Naive thymus-derived CD4-positive, alpha-beta T cell (primary cell): ENCODE data around the gene CREB3. TPM values are rescaled to one million over a fixed set of nuclear protein-coding genes. Genes with fewer than 3 reads are reported as not detected.

Experiments used
- ATAC-seq: fragments of 150-1000 bp; cut with Tn5 transposase; 2 replicates; pipeline ENCODE4 v1.10.0; 2021; ENCODE audit warnings: mild to moderate bottlenecking, moderate library complexity
- CTCF ChIA-PET: fragments of 350-600 bp; sonication (Branson Sonifier 250); formaldehyde crosslinking; loops from one replicate; lab custom pipeline; 2021; ENCODE audit warnings: antibody characterized with exemption; lab: Charles Lee
- POLR2A ChIA-PET: fragments of 350-600 bp; sonication (Branson Sonifier 250); formaldehyde crosslinking; loops from one replicate; lab custom pipeline; 2021; ENCODE audit warnings: antibody characterized with exemption, inconsistent platforms; lab: Charles Lee
- DNase-seq, 9 donors: peaks; one replicate each; pipeline versions ENCODE4 v3.0.0 to v3.0.0-alpha.2; 2020 to 2022; ENCODE audit warnings: mixed read lengths in 1 of 9
- H3K27ac ChIP-seq: one replicate; pipeline ENCODE4 v1.7.0; 2013; ENCODE audit warnings: mild to moderate bottlenecking, low read depth, low read length, moderate library complexity
- H3K27me3 ChIP-seq, 2 donors: one replicate each; pipeline ENCODE4 v1.7.0; 2013; ENCODE audit warnings: low read length in 2 of 2, mild to moderate bottlenecking in 2 of 2, moderate library complexity in 2 of 2; ENCODE audit not compliant: control insufficient read depth in 2 of 2, insufficient read depth in 2 of 2
- H3K36me3 ChIP-seq, 3 experiments: 1 replicate in 2 of 3; 2 replicates in 1 of 3; pipeline ENCODE4 v1.7.0; 2013; ENCODE audit warnings: low read length in 3 of 3, mild to moderate bottlenecking in 3 of 3, moderate library complexity in 1 of 3; ENCODE audit not compliant: insufficient read depth in 3 of 3, control insufficient read depth in 2 of 3
- H3K4me1 ChIP-seq, 2 donors: one replicate each; pipeline ENCODE4 v1.7.0; 2013; ENCODE audit warnings: low read length in 2 of 2, mild to moderate bottlenecking in 2 of 2, moderate library complexity in 1 of 2; ENCODE audit not compliant: control insufficient read depth in 2 of 2, insufficient read depth in 2 of 2
- H3K4me3 ChIP-seq: 2 replicates; pipeline ENCODE4 v1.7.0; 2013; ENCODE audit warnings: mild to moderate bottlenecking, low read length
- H3K9me3 ChIP-seq, 3 experiments: 1 replicate in 2 of 3; 2 replicates in 1 of 3; pipeline ENCODE4 v1.7.0; 2013; ENCODE audit warnings: low read length in 3 of 3; ENCODE audit not compliant: control insufficient read depth in 2 of 3
- H3K27ac Mint-ChIP-seq, 9 donors: one replicate each; pipeline ENCODE4 v1.8.0; 2020 to 2022; ENCODE audit warnings: mixed read lengths in 9 of 9, mild to moderate bottlenecking in 8 of 9, moderate library complexity in 5 of 9, inconsistent platforms in 2 of 9
- H3K27me3 Mint-ChIP-seq, 5 donors: one replicate each; pipeline ENCODE4 v1.8.0; 2021 to 2022; ENCODE audit warnings: mixed read lengths in 5 of 5, mild to moderate bottlenecking in 1 of 5
- H3K36me3 Mint-ChIP-seq, 5 donors: one replicate each; pipeline ENCODE4 v1.8.0; 2020 to 2022; ENCODE audit warnings: mixed read lengths in 5 of 5, mild to moderate bottlenecking in 3 of 5, inconsistent platforms in 1 of 5
- H3K4me1 Mint-ChIP-seq, 7 donors: one replicate each; pipeline ENCODE4 v1.8.0; 2020 to 2022; ENCODE audit warnings: mixed read lengths in 7 of 7, mild to moderate bottlenecking in 3 of 7, inconsistent platforms in 1 of 7
- H3K4me3 Mint-ChIP-seq, 10 donors: one replicate each; pipeline ENCODE4 v1.8.0; 2020 to 2022; ENCODE audit warnings: mild to moderate bottlenecking in 10 of 10, mixed read lengths in 10 of 10, moderate library complexity in 6 of 10, inconsistent platforms in 2 of 10
- H3K9me3 Mint-ChIP-seq, 11 donors: one replicate each; pipeline ENCODE4 v1.8.0; 2020 to 2022; ENCODE audit warnings: mixed read lengths in 11 of 11, mild to moderate bottlenecking in 4 of 11, inconsistent platforms in 1 of 11, moderate library complexity in 1 of 11
- intact Hi-C, 2 donors: fragments of 100-400 bp; cut with micrococcal nuclease; formaldehyde crosslinking; loops; one replicate each; pipeline ENCODE4 v1.15.1; 2023
- microRNA-seq: library from miRNA; unstranded; fragments of <30 nt; microRNA quantifications from one replicate; pipeline ENCODE4 v1.2.0, GENCODE V29; 2022; ENCODE audit warnings: borderline microRNAs expressed
- polyA plus RNA-seq, 2 donors: library from polyadenylated mRNA; unstranded; fragments of 300-500 nt; fragmentation: Illumina TruSeq; gene quantifications; one replicate each; pipeline ENCODE4 v1.2.3, GENCODE V29; 2021
- total RNA-seq, 6 experiments: library from RNA in 5 of 6; stranded (reverse) in 5 of 6; gene quantifications; 1 replicate in 5 of 6; 2 replicates in 1 of 6; pipeline ENCODE4 v1.2.3 and lab custom pipeline; 2021 to 2026

Gene CREB3
- total and polyA plus RNA-seq, 7 experiments from 2014 or later = 13.4 to 40.2 (median 21.6) TPM

- H3K27me3 ChIP-seq = no peaks in the 10 kb centered on the region
- no peak overlapping the region for H3K27ac ChIP-seq
- no peaks in the 10 kb centered on the region for H3K4me1 ChIP-seq
- POLR2A ChIA-PET = interaction anchor here (0.6 to 0.8 kb wide), 2 partner anchors 27 to 136 kb away, joined by 3 read pairs; no protein-coding TSS in a partner anchor
- H3K36me3 ChIP-seq = peaks cover 0 to 3% (median 0%) of the 10 kb centered on the region in 3 experiments
- DNase-seq = no peak
- H3K36me3 Mint-ChIP-seq = peaks cover 2 to 25% (median 10%) of the 10 kb centered on the region in 5 donors
- no peak overlapping the region for H3K4me3 ChIP-seq
- no peaks in the 10 kb centered on the region for H3K27me3 Mint-ChIP-seq
- H3K4me3 Mint-ChIP-seq = no peak overlapping the region
- intact Hi-C loops = no loop called here
- CTCF ChIA-PET = interaction anchor here (1.0 to 1.1 kb wide), 2 partner anchors 9 to 104 kb away, joined by 4 read pairs; no protein-coding TSS in a partner anchor
- peak overlapping the region in 2 of 9 donors; percentile 11 to 23 for H3K27ac Mint-ChIP-seq
- H3K4me1 Mint-ChIP-seq = peaks cover 0 to 19% (median 4%) of the 10 kb centered on the region in 7 donors
- no peaks in the 10 kb centered on the region for H3K9me3 Mint-ChIP-seq
- H3K9me3 ChIP-seq = no peaks in the 10 kb centered on the region
- no peak for ATAC-seq
Observed at GRCh38 chr9:35778496-35778895, 46.0 kb downstream of the CREB3 start.

GRCh38 chr9:35781066-35781465, 48.6 kb downstream of the CREB3 start:
- ATAC-seq = no peak
- no peaks in the 10 kb centered on the region for H3K9me3 ChIP-seq
- no peaks in the 10 kb centered on the region for H3K27me3 ChIP-seq
- peaks cover 0 to 11% (median 4%) of the 10 kb centered on the region in 7 donors for H3K4me1 Mint-ChIP-seq
- CTCF ChIA-PET = interaction anchor here (1.1 kb wide), 1 partner anchor 24 kb away, joined by 5 read pairs; no protein-coding TSS in a partner anchor
- POLR2A ChIA-PET = no interaction called here
- intact Hi-C loops = no loop called here
- no peak for DNase-seq
- peaks cover 9 to 41% (median 20%) of the 10 kb centered on the region in 5 donors for H3K36me3 Mint-ChIP-seq
- H3K9me3 Mint-ChIP-seq = no peaks in the 10 kb centered on the region
- H3K4me3 Mint-ChIP-seq = no peak overlapping the region
- H3K4me3 ChIP-seq = no peak overlapping the region
- no peaks in the 10 kb centered on the region for H3K27me3 Mint-ChIP-seq
- H3K27ac Mint-ChIP-seq = no peak overlapping the region
- H3K27ac ChIP-seq = no peak overlapping the region
- H3K4me1 ChIP-seq = no peaks in the 10 kb centered on the region
- peaks cover 0 to 15% (median 0%) of the 10 kb centered on the region in 3 experiments for H3K36me3 ChIP-seq

GRCh38 chr9:35783418-35783817, 51.0 kb downstream of the CREB3 start:
- no peak overlapping the region for H3K27ac Mint-ChIP-seq
- H3K36me3 ChIP-seq = peaks cover 0 to 20% (median 0%) of the 10 kb centered on the region in 3 experiments
- H3K9me3 Mint-ChIP-seq = no peaks in the 10 kb centered on the region
- no peak overlapping the region for H3K4me3 Mint-ChIP-seq
- peaks cover 0 to 6% (median 3%) of the 10 kb centered on the region in 7 donors for H3K4me1 Mint-ChIP-seq
- no peaks in the 10 kb centered on the region for H3K27me3 Mint-ChIP-seq
- DNase-seq (no peak), ATAC-seq (no peak)
- CTCF ChIA-PET = no interaction called here
- intact Hi-C loops = no loop called here
- peaks cover 9 to 45% (median 19%) of the 10 kb centered on the region in 5 donors for H3K36me3 Mint-ChIP-seq
- no peaks in the 10 kb centered on the region for H3K4me1 ChIP-seq
- no peak overlapping the region for H3K4me3 ChIP-seq
- no peak overlapping the region for H3K27ac ChIP-seq
- H3K9me3 ChIP-seq = no peaks in the 10 kb centered on the region
- POLR2A ChIA-PET = no interaction called here
- H3K27me3 ChIP-seq = no peaks in the 10 kb centered on the region

Small RNAs within 50 kb of the gene (microRNA-seq; reads per million reads assigned to microRNA genes)
- gene MIR6852 (not detected), gene MIR6853 (not detected)

Other genes starting within 250 kb of the CREB3 start
- 1 to 10 TPM; 3.1 to 8.3 (median 5.4) TPM for gene RUSC2, start 242.6 kb upstream of the CREB3 start, total RNA-seq
- gene RUSC2, start 242.6 kb upstream of the CREB3 start, polyA plus RNA-seq = under 1 TPM; 0.18 to 0.92 TPM
- gene TESK1, start 127.4 kb upstream of the CREB3 start, total RNA-seq = 10 to 100 TPM; 25.4 to 45.5 (median 39.2) TPM
- 1 to 10 TPM; 3.5 to 7.1 TPM for gene TESK1, start 127.4 kb upstream of the CREB3 start, polyA plus RNA-seq
- 10 to 100 TPM in 1 of 5 experiments, 1 to 10 TPM in 4; 2.7 to 12.1 (median 6.8) TPM for gene CD72, start 114.3 kb upstream of the CREB3 start, total RNA-seq
- under 1 TPM; 0.40 to 0.87 TPM for gene CD72, start 114.3 kb upstream of the CREB3 start, polyA plus RNA-seq
- 100 to 1,000 TPM in 1 of 5 experiments, 10 to 100 TPM in 4; 16.9 to 225 (median 45.6) TPM for gene SIT1, start 81.7 kb upstream of the CREB3 start, total RNA-seq
- 100 to 1,000 TPM in 1 of 2 donors, 10 to 100 TPM in 1; 97.4 to 162 TPM for gene SIT1, start 81.7 kb upstream of the CREB3 start, polyA plus RNA-seq
- over 10,000 TPM in 1 of 5 experiments, 1,000 to 10,000 TPM in 4; 5,750 to 11,273 (median 9,225) TPM for gene RMRP, start 74.6 kb upstream of the CREB3 start, total RNA-seq
- gene RMRP, start 74.6 kb upstream of the CREB3 start, polyA plus RNA-seq = 10 to 100 TPM in 1 of 2 donors, not detected in 1; 49.2 TPM
- 10 to 100 TPM; 12.0 to 37.4 (median 16.4) TPM for gene CCDC107, start 74.4 kb upstream of the CREB3 start, total RNA-seq
- 10 to 100 TPM; 49.1 to 65.7 TPM for gene CCDC107, start 74.4 kb upstream of the CREB3 start, polyA plus RNA-seq
- 10 to 100 TPM in 1 of 5 experiments, 1 to 10 TPM in 1, under 1 TPM in 1, not detected in 2; 0.11 to 10.4 (median 1.0) TPM for gene ARHGEF39, start 67.5 kb upstream of the CREB3 start, total RNA-seq
- gene ARHGEF39, start 67.5 kb upstream of the CREB3 start, polyA plus RNA-seq = under 1 TPM; 0.12 to 0.44 TPM
- under 1 TPM in 1 of 5 experiments, not detected in 4; 0.36 TPM for gene CA9, start 58.7 kb upstream of the CREB3 start, total RNA-seq
- not detected for gene CA9, start 58.7 kb upstream of the CREB3 start, polyA plus RNA-seq
- gene TPM2, start 42.7 kb upstream of the CREB3 start, total RNA-seq = 100 to 1,000 TPM in 2 of 5 experiments, 10 to 100 TPM in 3; 15.0 to 136 (median 47.6) TPM
- under 1 TPM in 1 of 2 donors, not detected in 1; 0.87 TPM for gene TPM2, start 42.7 kb upstream of the CREB3 start, polyA plus RNA-seq
- 100 to 1,000 TPM; 191 to 369 (median 241) TPM for gene TLN1, start 471 bp upstream of the CREB3 start, total RNA-seq
- 100 to 1,000 TPM in 1 of 2 donors, 10 to 100 TPM in 1; 33.8 to 112 TPM for gene TLN1, start 471 bp upstream of the CREB3 start, polyA plus RNA-seq
- gene GBA2, start 16.6 kb downstream of the CREB3 start, total RNA-seq = 10 to 100 TPM; 22.7 to 55.4 (median 49.9) TPM
- gene GBA2, start 16.6 kb downstream of the CREB3 start, polyA plus RNA-seq = 10 to 100 TPM; 18.0 to 24.3 TPM
- gene RGP1, start 16.6 kb downstream of the CREB3 start, total RNA-seq = 10 to 100 TPM; 21.2 to 28.8 (median 23.3) TPM
- 1 to 10 TPM; 8.8 to 9.1 TPM for gene RGP1, start 16.6 kb downstream of the CREB3 start, polyA plus RNA-seq
- gene MSMP, start 21.6 kb downstream of the CREB3 start, total RNA-seq = under 1 TPM in 3 of 5 experiments, not detected in 2; 0.48 to 0.84 (median 0.61) TPM
- gene MSMP, start 21.6 kb downstream of the CREB3 start, polyA plus RNA-seq = not detected
- 10 to 100 TPM in 3 of 5 experiments, 1 to 10 TPM in 2; 3.1 to 22.2 (median 11.2) TPM for gene NPR2, start 58.9 kb downstream of the CREB3 start, total RNA-seq
- 1 to 10 TPM; 1.0 to 1.2 TPM for gene NPR2, start 58.9 kb downstream of the CREB3 start, polyA plus RNA-seq
- 1 to 10 TPM; 2.1 to 9.1 (median 3.2) TPM for gene SPAG8, start 79.6 kb downstream of the CREB3 start, total RNA-seq
- gene SPAG8, start 79.6 kb downstream of the CREB3 start, polyA plus RNA-seq = 1 to 10 TPM; 1.2 to 1.9 TPM
- 10 to 100 TPM; 14.3 to 50.7 (median 22.2) TPM for gene HINT2, start 82.4 kb downstream of the CREB3 start, total RNA-seq
- 10 to 100 TPM; 63.5 to 74.5 TPM for gene HINT2, start 82.4 kb downstream of the CREB3 start, polyA plus RNA-seq
- gene FAM221B, start 96.1 kb downstream of the CREB3 start, total RNA-seq = under 1 TPM in 1 of 5 experiments, not detected in 4; 0.32 TPM
- gene FAM221B, start 96.1 kb downstream of the CREB3 start, polyA plus RNA-seq = not detected
- gene TMEM8B, start 96.6 kb downstream of the CREB3 start, total RNA-seq = 10 to 100 TPM in 4 of 5 experiments, 1 to 10 TPM in 1; 3.9 to 11.6 (median 10.6) TPM
- gene TMEM8B, start 96.6 kb downstream of the CREB3 start, polyA plus RNA-seq = 1 to 10 TPM; 3.0 to 3.5 TPM
- not detected for gene OR13J1, start 137.7 kb downstream of the CREB3 start, total RNA-seq
- not detected for gene OR13J1, start 137.7 kb downstream of the CREB3 start, polyA plus RNA-seq
- not detected for gene HRCT1, start 173.5 kb downstream of the CREB3 start, total RNA-seq
- not detected for gene HRCT1, start 173.5 kb downstream of the CREB3 start, polyA plus RNA-seq
- gene SPAAR, start 176.8 kb downstream of the CREB3 start, total RNA-seq = not detected
- not detected for gene SPAAR, start 176.8 kb downstream of the CREB3 start, polyA plus RNA-seq
- not detected for gene OR2S2, start 225.5 kb downstream of the CREB3 start, total RNA-seq
- not detected for gene OR2S2, start 225.5 kb downstream of the CREB3 start, polyA plus RNA-seq